HG02938 (cell line): ENCODE data around the gene NKX2-1.
"Not testable (repeated sequence)": the region's sequence is repeated elsewhere in the genome, so short reads cannot be mapped to it uniquely, and the experiment has no call there.

Source experiments
- ATAC-seq: cut with Tn5 transposase; IDR thresholded peaks from one replicate; pipeline ENCODE4 v1.9.1; 2021; ENCODE audit warnings: mild to moderate bottlenecking, moderate library complexity; ENCODE audit not compliant: unreplicated experiment

Gene NKX2-1

DNA sequence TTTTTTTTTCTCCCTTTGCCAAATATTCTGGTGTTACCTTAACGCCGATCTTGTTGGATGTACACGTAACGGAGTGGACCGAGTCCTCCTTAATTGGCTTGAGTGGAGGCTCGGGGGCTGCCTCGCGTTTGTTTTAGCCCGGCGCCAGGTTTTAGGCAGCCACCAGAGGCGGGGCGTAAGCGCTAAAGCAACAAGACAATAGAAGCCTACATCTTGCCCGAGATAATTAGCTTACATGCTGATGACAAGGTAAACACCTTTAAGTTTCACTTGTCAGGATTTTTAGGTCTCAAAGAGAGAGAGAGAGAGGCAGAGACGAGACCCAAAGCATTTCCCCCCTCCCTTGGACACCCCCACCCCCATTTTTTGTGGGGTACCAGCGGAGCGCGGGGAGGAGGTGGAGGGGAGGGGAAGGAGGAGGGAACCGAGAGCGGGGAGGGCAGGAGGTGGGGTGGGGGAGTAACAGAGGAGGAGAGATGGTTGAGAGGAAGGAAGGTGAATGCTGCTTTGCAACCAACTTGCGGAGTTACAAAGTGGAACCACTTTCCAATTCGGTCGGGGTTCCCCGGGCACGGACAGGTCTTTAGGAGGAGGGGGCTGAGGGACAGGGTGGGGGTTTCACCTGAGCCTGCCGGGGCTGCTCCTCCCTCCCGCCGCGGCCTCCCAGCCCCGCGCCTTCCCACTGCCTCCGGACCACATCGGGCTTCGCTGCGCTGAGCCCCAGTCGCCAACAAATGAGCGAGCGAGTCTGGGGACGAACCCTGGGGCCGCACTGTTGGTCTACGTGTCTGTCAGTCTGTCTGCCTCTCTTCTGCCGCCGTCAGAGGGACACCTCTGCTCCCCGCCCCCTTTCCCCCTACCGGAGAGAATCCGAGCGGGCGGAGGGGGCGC is at the start of gene NKX2-1:
NKX2-1 (minus strand) TSS at position 802 of the 891 bp plus-strand sequence; CDS start at position 699, 103 bp downstream.
- ATAC-seq: no peak

DNA sequence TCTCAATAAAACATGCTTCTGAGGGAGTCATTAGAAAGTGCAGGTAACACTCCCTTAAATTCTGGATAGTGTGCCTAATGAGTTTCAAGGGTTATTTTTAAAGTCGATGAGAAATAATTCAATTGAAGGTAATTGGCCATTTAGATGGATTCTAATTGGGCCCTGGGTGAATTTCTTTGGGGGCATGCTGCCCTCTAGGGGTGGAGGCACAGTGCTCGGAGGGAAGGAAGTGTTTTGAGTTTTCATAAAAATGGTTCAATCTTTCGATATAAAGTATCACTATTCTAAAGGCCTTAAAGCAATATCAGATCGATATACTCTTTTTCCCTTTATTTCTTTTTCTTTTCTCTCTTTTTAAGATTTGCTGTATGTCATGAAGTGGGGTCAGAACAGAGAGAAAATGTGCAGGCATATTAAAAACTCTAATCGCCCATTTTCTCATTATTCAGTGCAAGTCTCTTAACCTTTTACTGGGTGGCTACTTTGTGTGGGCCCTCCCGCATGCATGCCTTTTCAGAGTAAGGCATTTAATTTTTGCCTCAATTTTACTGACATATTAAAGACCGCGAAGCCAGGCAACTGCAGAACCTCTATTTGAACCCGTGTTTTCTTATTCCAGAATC is 36.9 kb upstream of the NKX2-1 start:
- no peak for ATAC-seq

DNA sequence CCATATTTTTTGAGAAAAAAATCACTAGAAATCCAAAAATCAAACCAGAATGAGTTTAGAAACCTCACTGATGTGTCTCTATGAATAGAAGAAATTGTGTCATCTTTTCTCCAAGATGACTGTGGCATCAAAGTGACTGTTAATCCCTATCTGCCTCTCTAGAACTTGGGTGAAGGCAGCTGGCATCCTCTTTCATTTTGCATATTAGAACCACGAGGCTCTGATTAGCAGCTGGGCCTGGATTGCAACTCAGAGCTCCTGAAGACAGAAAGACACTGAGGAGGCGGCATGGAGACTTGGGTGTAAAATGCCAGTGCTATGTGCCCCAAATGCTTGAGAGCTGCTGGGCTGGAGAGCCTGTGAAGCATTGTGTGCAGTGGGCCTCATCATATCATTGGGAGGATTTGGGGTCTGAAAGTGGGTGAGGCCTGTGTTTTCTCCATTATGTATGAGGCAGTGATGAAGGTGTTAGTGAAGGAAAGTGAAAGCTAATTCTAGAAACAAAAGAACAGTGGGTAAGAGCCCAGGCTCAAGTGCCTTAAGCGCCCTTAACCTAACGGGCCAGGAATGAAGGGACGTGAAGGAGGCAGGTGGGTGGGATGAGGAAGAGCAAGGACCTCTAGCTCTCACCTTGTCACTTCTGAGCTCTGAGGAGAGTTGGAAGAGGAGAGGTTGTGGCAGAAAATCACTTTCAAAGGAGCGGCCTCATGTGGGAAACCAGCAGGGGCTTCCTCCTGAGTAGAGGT is 36.1 kb upstream of the NKX2-1 start:
- no peak for ATAC-seq

DNA sequence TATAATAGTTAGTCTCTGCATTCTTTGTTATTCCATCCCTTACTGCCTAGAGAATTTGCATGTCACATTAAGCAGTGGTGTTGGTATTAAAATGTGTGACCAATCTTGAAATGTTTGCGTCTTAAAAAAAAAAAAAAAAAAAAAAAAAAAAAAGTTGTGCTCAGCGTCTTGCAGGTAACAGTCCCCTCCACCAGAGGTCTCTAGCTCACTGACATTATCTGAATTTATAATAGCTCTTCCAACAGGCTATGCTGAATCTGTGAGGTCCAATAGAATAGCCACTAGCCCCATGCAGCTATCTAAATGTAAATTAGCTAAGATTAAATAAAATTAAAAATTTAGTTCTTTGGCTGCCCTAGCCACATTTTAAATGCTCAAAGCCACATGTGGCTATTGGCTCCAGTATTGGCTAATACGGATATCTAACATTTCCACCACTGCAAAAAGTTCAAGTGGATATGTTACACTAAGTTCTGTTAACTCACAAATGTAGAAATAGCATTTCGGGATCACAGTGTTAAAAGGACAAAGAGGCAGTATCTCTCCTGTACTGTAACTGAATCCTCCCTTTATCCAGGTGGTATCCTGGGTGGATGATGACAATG is 33.7 kb upstream of the NKX2-1 start:
- ATAC-seq: no peak

DNA sequence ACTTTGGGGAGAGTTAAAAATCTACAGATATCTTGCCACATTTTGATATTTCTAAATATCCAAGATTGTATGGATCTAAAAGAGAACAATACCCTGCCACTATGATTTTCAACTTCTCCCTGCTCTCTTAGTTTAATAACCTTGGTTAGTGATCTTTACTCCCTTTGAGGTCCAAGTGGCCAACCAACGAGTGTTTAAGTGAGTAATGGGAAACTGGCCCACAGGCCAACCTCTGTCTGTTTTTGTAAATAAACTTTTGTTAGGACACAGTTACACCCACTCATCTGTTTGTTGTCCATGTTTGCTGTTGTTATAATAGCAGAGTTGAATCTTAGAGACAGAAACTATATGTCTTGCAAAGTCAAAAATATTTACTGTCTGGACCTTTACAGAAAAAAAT is 30.9 kb upstream of the NKX2-1 start:
- ATAC-seq: no peak

DNA sequence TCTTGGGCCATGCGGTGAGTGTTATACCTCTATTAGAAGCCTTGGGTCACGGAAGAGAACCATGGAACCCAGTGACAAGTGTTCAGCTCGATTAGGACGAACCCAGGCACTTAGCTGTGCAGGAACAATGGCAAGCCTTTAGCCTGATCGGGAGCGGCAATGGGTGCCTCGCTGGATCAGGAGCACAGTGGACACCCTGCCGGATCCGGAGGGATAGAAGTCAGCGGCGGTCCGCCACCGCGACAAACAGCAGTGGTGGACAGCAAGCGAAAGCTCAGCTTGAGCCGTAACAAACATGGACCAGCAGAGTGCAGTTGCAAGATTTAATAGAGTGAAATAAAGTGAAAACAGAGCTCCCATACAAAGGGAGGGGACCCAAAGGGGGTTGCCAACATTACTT is 24.2 kb upstream of the NKX2-1 start:
- ATAC-seq: not testable (repeated sequence)

DNA sequence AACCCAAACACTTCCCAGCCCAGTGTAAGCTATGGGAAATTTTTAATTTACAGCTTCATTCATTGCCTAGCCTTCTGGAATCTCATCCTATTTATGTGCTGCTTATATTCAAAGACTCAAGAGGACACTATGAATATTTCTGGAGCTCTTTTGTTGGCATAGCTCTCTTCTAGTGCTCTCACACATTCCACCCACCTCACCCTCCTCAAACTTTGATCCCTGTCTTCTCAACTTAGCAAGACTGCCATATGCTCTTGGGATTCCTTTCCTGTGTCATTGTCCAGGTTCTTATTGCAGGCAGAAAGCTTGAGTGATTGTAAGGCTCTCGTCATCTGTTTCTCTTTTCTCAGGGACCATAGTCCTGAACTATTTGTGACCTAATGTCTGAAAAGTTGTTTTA is 18.0 kb upstream of the NKX2-1 start:
- no peak for ATAC-seq

DNA sequence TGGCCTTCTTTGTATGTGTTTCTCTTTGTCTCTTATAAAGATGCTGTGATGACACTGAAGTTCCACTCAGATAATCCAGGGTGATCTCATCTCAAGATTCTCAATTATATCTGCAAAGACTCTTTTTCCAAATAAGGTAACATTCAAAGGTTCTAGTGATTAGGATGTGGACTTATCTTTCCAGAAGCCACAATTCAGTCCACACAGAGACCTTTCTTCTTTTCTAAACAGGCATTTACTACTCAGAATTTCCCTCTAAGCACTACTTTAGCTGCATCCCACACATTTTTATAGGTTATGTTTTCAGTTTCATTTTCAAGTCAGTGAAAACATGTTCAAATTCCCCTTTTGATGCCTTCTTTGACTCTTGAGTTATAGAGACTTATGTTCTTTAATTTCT is 9.0 kb upstream of the NKX2-1 start:
- ATAC-seq: no peak

DNA sequence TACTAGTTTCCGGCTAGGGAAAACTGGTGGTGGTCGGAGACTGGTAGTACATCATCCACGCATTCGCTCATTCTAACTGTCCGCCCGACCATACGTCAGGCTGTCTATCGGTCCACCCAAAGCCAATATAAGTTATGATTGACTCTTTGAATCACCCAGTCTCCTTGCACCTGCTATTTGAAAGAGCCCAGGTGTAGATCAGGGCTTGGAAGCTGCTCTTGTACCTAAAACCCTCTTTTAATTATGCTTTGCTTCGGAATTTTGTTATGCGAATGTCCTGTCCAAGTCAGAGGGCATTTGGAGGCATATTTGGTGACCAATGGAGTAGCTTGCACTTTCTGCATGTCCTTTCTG is 5.7 kb upstream of the NKX2-1 start:
- ATAC-seq: no peak

DNA sequence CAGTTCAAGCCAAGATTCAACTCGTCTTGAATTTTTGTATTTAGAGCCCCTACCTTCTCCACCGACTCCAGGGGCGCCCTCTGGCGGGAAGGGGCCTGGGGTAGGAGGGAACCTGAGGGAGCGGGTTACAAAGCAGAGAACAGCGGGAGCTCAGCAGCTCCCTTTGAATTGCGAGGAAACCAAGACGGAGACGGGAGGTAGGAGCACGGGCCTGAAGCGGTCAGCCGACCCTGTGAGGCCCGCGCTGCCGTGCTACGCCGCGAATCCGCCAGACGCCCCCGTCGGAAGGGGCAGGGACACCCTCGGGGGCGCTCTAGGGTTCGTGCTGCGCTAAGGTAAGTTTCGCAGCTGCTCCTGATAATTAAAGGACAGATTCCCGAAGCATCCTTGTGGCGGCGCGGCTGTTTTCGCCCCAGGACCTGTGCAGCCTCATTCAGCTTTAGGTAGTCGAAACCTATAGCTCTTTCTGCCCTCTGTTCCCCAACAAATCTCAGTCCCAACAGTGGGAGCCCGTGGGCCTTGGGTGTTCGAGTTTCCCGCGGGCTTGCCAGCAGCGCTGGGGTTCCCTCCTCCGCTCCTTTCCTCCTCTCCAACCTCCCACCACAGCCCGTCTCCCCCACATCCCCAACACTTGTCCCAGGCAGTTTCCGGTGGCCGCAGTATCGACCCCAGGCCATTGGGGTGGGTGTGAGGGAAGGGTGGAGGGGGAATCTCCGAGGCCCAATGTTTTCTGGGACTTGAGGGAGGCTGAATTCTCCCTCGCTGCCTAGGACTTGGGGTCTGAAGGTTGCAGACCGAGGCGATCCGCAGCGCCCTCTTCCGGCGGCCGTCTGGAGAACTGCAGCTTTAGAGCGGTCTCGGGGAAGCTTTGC is 5.1 kb upstream of the NKX2-1 start:
- ATAC-seq: no peak

DNA sequence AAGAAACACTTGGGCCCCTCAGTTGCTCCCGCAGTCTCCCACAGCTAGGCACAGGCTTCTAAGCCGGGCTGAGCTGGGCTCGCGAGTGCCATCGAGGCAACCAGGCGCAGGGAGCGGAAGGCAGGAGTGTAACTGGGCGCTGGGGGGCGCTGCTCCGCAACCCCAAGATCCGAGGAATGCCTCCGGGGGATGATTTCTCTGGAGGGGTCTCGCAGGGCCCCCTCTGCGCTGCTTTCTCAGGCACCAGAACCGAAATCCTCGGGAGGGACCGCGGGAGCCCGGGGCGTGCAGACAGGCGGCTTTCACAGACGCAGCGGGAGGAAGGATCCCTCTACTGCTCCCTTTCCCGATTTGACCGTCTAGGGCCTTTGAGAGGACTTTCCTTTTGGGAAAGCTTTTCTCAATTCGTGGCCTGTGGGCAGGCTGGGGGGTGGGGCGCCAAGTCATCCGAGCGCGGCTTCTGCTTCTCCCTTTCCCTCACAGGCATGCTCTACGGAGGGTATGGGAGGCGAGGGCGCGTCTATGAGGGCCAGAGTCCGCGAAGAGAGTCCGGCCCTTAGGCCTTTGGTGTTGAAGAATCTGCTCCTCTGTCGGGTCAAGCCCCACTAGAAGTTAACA is 4.3 kb upstream of the NKX2-1 start:
- no peak for ATAC-seq

DNA sequence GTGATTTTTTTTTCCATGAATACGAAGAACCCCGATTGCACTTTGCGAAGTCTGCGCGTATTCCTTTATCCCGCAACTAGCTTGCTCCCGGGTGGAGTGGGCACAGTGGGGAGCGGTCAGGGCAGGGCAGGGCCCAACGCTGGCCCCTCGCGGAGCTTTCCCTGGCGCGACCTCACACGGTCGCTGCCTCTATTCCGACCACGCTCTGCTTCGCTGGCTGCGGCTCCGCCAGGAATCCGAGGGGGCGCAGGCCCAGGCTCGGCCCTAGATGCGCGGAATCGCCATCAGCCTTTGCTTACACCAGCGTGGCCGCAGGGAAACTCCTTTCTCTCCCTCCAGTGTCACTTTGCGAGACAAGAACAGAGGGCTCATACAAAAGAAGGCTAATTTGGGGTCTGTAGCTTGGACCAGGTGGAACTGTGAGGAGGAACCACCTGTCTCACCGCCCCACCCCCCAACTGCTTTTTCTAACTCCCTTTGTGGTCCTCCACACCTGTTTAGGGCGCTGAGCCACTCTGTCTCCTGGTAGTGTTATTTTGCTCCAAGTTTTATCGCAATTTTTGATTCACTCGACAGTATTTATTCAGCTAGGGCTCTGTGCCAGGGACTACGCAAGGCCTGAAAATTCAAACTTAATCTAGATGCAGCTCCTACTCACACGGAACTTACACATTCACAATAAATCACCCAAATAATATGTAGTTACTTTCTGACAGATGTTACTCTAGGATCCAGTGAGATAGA is 3.1 kb upstream of the NKX2-1 start:
- no peak for ATAC-seq

DNA sequence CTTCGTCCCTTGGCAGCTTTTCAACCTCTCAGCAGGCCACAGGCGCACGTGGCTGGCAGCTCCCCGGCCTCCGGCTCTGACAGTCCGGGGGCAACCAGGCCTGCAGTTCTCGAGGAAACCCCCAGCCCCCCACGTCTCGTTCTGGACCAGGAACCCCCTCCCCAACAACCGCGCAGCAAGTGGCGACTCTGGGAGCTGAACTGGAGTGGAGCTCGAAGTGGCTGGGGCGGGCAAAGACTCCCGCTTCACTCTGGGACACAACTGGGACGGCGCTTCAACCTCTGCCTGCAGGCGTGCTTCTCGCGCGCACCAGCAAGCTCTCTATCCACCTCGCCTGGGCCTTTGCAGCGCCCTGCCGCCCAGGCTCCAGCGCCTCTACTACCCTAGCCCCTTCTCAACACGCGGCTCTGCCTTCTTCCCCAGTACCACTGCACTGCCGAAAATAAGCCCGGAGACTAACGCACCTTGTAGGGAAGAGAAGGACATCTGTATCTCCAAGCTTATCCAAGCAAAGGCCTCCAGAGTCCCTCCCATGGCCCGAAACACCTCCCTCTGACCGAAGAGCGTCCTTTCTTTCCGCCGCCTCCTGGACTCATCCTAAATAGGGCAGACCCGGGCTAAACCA is 2.4 kb upstream of the NKX2-1 start:
- ATAC-seq: no peak

DNA sequence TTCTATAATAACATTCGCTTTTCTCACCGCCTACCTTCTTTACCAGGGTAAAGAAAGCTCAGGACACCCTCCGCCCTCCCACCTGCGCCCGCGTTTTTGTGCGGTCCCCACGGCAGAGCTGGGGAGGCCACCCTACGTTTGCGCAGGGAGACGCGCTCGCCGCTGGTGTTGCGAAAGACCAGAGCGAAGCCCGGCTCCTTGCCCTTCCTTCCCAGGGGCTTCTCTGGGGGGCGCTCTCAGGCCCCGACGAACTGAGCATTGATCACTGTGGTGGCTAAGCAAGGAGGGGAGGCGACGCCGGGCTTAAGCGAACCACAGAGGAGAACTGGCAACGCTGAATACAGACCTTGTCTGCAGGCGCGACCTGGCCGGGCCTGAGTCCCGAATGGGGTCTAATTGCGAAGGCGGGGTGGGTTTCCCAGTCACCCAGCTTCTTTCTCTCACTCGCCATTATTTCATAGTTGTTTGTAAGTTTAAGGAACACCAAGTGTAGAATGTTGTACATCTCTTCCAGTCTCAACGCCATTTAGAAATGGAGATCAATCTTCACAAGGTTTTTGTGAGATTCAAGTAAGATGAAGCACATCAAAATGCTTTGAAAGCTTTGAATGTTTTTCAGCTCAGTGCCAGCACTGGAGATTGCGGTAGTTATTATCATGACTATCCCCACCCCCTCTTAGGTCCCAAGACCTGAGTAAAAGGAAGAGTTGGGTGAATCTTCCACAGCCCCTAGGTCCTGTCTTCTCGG is 1.7 kb upstream of the NKX2-1 start:
- no peak for ATAC-seq

DNA sequence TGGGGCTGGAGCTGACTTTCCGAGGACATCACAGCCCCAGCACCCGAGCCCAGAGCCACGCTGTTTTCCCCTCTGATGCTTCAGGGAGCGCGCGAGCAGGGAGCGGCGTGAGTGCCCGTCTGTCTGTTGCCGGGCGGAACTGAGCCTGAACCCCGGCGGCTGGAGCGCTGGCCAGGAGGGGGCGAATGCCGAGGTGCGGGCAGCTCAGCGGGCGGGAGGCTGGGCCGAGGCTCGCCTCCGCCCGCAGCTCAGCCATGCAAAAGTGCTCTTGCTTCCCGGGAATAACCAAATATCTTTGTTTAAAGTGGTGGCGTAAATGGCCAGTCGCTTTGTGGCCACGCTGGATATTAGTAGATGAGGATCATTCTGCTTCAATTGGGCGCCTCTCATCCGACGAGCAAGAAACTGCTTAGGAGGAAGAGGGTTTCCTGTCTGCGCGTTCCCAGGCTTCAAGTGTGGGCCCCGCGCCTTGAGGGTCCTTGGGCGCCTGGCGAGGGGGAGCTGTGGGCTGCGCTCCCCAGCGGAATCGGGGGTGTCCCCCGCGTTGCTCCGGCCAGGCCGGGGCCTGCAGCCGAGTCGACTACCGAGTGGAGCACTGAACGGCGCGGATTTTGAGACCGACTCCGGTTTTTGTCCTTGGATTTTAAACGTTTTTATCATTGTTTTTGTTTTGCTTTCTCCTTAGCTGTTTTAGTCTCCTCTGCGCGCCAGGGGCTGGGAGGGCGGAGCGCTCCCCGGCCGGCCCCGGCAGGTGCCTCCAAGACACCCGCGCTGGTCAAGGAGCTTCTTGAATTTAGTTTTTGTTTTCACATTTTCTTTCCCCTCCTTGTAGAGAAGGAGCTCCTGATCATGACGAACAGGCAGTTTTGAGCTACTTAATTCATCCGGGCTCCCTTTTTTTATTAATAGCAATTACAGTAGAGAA is 831 bp upstream of the NKX2-1 start:
- no peak for ATAC-seq

DNA sequence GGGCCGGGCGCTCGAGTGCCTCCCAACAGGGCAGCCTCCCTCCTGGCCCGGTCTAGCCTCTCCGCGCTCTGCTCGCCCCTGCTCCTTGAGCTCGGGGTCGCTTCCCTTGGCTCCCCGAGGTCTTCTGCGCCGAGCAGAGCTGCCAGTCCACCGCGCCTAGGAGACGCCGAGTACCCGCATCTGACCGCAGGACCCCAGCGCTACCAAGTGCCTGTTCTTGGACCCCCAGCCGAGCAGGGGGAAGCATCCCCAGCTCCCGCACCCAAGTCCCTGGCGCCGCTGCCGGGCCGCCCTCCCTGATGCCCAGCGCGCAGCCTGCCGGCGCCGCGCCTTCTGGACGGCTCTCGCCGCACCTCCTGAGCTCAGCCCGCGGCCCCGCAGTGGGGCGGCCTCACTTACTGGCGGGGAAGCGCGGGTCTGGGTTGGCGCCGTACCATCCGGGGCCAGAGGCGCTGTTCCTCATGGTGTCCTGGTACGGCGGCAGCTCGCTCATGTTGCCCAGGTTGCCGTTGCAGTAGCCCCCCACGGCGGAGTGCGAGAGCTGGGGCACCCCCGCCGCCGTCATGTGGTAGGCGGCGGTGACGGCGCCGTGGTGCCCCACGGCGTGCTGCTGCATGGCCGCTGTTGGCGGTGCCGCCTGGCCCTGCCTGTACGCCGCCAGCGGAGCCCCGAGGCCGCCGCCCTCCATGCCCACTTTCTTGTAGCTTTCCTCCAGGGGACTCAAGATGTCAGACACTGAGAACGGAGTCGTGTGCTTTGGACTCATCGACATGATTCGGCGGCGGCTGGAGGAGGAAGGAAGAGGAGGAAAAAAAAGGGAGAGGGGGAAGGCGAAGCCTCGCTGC is 1.2 kb downstream of the NKX2-1 start:
- no peak for ATAC-seq
